Activated effector memory CD4-positive, alpha-beta T cell treated with Interleukin-2 at 50 U/mL for 16 hours (primary cell): ENCODE results near the gene PCDHA9.
"Not testable (repeated sequence)": the region's sequence is repeated elsewhere in the genome, so short reads cannot be mapped to it uniquely, and the experiment has no call there.

Experiments used
- DNase-seq: peaks from one replicate; pipeline ENCODE4 v3.0.0-alpha.2; 2020

Gene PCDHA9, protein sequence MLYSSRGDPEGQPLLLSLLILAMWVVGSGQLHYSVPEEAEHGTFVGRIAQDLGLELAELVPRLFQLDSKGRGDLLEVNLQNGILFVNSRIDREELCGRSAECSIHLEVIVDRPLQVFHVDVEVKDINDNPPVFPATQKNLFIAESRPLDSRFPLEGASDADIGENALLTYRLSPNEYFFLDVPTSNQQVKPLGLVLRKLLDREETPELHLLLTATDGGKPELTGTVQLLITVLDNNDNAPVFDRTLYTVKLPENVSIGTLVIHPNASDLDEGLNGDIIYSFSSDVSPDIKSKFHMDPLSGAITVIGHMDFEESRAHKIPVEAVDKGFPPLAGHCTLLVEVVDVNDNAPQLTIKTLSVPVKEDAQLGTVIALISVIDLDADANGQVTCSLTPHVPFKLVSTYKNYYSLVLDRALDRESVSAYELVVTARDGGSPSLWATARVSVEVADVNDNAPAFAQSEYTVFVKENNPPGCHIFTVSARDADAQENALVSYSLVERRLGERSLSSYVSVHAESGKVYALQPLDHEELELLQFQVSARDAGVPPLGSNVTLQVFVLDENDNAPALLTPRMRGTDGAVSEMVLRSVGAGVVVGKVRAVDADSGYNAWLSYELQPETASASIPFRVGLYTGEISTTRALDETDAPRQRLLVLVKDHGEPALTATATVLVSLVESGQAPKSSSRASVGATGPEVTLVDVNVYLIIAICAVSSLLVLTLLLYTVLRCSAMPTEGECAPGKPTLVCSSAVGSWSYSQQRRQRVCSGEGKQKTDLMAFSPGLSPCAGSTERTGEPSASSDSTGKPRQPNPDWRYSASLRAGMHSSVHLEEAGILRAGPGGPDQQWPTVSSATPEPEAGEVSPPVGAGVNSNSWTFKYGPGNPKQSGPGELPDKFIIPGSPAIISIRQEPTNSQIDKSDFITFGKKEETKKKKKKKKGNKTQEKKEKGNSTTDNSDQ

GRCh38 chr5:140848139-140849102 is at the start of gene PCDHA9:
Gene PCDHA9 (plus strand): TSS chr5:140848382. CDS start chr5:140848496, 114 bp downstream.
- not testable (repeated sequence) for DNase-seq

DNA sequence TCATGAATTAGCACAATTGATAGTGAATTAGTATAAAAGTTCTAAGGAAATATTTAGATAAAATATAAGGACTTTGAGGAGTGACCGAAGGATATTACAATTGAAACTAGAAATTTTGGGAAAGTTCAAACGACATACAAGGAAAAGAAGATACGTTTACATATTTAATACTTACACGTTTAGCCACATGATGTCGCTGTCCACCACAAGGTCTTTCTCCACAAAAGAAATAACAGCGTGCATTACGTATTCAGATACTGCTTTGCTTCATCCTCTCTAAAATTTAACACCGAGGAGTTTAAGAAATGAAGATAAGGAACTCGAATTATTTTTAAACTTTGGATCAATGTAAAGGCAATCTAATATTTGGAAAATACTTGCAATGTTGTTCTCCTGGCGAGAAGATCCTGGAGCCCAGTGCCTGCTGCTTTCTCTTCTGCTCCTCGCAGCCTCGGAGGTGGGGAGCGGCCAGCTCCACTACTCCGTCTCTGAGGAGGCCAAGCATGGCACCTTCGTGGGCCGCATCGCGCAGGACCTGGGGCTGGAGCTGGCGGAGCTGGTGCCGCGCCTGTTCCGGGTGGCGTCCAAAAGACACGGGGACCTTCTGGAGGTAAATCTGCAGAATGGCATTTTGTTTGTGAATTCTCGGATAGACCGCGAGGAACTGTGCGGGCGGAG is 47.2 kb upstream of the PCDHA9 start, which contains the start of gene PCDHA3:
Gene PCDHA3 (plus strand): TSS at position 242 of the 678 bp plus-strand sequence.
- no peak for DNase-seq

- no peak for DNase-seq
These were observed 46.7 kb upstream of the PCDHA9 start for GRCh38 chr5:140801494-140801841.

DNA sequence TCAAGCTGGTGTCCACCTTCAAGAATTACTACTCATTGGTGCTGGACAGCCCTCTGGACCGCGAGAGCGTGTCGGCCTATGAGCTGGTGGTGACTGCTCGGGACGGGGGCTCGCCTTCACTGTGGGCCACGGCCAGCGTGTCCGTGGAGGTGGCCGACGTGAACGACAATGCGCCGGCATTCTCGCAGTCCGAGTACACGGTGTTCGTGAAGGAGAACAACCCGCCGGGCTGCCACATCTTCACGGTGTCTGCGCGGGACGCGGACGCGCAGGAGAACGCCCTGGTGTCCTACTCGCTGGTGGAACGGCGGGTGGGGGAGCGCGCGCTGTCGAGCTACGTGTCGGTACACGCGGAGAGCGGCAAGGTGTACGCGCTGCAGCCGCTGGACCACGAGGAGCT is 45.8 kb upstream of the PCDHA9 start:
- DNase-seq, result not testable (repeated sequence)

- no peak for DNase-seq
These were observed 45.4 kb upstream of the PCDHA9 start for GRCh38 chr5:140802781-140803271.

- DNase-seq, result no peak
These were observed 41.1 kb upstream of the PCDHA9 start, which contains the start of gene PCDHA4 for GRCh38 chr5:140806834-140807775. Gene PCDHA4 (plus strand): TSS chr5:140807068.

DNA sequence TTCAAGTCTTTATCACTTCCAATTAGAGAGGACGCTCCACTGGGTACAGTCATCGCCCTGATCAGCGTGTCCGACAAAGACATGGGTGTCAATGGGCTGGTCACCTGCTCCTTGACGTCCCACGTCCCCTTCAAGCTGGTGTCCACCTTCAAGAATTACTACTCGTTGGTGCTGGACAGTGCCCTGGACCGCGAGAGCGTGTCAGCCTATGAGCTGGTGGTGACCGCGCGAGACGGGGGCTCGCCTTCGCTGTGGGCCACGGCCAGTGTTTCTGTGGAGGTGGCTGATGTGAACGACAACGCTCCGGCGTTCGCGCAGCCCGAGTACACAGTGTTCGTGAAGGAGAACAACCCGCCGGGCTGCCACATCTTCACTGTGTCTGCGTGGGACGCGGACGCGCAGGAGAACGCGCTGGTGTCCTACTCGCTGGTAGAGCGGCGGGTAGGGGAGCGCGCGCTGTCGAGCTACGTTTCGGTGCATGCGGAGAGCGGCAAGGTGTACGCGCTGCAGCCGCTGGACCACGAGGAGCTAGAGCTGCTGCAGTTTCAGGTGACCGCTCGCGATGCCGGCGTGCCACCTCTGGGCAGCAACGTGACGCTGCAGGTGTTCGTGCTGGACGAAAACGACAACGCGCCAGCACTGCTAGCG is 39.8 kb upstream of the PCDHA9 start:
- DNase-seq, result not testable (repeated sequence)

GRCh38 chr5:140808889-140809291 is 39.3 kb upstream of the PCDHA9 start:
- no peak for DNase-seq

DNA sequence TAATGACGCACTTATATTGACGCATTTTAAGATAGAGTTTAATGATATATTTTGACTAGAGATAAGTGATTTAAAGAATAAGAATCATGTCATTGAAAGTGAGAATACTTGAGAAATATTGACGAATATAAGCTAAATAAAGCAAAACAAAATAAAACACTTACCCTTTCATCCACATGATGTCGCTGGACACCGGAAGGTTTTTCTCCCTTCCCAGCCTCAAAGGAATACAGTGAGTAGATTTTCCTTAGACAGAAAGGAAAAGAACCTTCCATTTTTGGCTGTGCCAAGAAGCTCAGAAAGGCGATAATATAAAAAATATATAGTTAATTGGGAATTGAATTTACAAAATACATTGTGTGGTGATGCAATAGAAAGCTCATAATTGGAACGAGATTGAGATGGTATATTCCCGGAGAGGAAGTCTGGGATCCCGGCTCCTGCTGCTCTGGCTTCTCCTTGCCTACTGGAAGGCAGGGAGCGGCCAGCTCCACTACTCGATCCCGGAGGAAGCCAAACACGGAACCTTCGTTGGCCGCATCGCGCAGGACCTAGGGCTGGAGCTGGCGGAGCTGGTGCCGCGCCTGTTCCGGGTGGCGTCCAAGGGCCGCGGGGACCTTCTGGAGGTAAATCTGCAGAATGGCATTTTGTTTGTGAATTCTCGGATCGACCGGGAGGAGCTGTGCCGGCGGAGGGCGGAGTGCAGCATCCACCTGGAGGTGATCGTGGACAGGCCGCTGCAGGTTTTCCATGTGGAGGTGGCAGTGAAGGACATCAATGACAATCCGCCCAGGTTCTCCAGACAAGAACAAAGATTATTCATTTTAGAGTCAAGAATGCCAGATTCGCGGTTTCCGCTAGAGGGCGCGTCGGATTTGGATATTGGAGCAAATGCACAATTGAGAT is 26.6 kb upstream of the PCDHA9 start, which contains the start of gene PCDHA5:
Gene PCDHA5 (plus strand): TSS at position 239 of the 906 bp plus-strand sequence.
- DNase-seq, result no peak

- DNase-seq, result no peak
These were observed 25.9 kb upstream of the PCDHA9 start for GRCh38 chr5:140822281-140822629.

DNA sequence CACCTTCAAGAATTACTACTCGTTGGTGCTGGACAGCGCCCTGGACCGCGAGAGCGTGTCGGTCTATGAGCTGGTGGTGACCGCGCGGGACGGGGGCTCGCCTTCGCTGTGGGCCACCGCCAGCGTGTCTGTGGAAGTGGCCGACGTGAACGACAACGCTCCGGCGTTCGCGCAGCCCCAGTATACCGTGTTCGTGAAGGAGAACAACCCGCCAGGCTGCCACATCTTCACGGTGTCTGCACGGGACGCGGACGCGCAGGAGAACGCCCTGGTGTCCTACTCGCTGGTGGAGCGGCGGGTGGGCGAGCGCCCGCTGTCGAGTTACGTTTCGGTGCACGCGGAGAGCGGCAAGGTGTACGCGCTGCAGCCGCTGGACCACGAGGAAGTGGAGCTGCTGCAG is 25.2 kb upstream of the PCDHA9 start:
- not testable (repeated sequence) for DNase-seq

- DNase-seq, result no peak
These were observed 24.7 kb upstream of the PCDHA9 start for GRCh38 chr5:140823475-140823874.

- DNase-seq, result no peak
These were observed 20.3 kb upstream of the PCDHA9 start, which contains the start of gene PCDHA6 for GRCh38 chr5:140827704-140828361. Gene PCDHA6 (plus strand): TSS chr5:140827960. CDS start chr5:140828092, 132 bp downstream.

DNA sequence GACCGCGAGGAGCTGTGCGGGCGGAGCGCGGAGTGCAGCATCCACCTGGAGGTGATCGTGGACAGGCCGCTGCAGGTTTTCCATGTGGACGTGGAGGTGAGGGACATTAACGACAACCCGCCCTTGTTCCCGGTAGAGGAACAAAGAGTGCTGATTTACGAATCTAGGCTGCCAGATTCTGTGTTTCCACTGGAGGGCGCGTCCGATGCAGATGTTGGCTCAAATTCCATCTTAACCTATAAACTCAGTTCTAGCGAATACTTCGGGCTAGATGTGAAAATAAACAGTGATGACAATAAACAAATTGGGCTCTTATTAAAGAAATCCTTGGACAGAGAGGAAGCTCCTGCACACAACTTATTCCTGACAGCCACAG is 19.8 kb upstream of the PCDHA9 start:
- DNase-seq, result no peak

- not testable (repeated sequence) for DNase-seq
These were observed 18.4 kb upstream of the PCDHA9 start for GRCh38 chr5:140829511-140830501.

DNA sequence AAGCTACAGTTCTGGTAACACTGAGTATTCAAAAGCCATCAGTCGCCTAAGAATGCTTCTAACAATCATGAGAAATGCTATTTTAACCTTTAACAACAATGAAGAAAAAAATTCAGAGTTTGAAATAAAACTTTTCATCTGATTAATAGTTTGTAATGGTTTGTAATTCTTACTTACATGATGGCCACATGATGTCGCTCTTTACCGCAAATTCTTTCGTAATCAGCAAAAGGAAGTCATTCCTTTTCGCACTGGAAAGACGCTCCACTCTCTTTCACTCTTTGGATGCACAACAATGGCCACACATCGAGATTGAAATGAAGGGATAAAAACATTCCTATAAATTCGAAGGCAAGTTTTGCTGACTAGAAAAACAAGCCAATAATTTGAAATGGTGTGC is 14.2 kb upstream of the PCDHA9 start, which contains the start of gene PCDHA7:
Gene PCDHA7 (plus strand): TSS at position 277 of the 400 bp plus-strand sequence. CDS start 115 bp downstream, at position 392.
- DNase-seq, result no peak
